ENCODE data around the gene ZNF423.

ZNF423 gene

DNA sequence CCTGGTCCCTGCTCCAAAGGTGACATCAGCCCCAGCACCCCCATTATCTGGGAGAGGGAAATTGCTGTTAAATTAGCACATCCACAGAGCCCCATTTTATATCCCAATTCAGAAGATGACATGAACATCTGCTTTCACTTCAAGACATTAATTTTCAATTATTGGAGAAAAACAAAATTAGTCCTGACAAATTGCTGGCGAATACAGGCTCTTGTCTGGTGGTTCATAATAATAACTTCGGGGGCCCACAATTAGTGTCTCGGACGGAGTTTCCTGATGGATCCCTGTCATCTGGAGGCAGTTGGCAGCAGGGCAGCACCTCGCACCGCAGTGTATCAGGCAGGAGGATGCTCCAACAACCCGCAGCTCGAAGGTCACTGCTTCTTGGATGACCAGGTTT is 7.4 kb downstream of the ZNF423 start:
- DNase-seq, result no peak

DNA sequence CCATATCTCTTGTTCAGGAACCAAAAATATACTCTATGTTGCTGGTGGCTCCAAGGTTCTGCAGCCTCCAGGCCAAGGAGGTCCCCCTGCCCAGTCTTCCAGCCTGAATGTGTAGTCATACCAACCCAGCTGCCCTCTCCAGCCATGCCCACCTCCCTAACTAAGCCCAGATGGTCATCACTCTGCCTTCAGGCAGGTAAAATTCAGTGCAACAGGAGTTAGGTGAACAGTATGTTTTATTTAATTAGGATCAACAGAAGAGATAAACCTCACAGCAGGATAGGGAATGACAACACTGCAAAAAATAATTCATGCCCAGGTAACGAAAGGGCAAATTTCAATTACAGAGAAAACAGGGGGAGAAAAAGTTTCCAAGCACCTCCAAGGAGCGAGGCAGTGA is 9.1 kb downstream of the ZNF423 start:
- DNase-seq, result no peak

DNA sequence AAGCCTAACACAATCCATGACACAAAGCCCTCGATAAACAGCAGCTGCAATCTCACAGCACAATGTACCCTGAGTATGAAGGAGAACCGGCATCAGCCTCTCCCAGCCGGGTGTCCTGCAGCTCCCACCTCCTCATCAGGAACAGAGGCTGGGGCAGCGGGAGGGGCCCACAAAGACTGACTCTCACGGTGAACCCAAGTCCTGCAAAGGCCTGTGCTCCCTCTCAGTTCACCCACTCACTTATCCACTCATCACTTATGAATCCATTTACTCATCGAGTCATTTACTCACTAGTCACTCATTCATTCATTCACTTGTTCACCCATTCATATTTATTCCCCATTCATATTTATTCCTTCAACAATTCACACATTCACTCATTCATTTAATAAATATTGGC is 11.6 kb downstream of the ZNF423 start:
- DNase-seq, result peak; percentile 38

DNA sequence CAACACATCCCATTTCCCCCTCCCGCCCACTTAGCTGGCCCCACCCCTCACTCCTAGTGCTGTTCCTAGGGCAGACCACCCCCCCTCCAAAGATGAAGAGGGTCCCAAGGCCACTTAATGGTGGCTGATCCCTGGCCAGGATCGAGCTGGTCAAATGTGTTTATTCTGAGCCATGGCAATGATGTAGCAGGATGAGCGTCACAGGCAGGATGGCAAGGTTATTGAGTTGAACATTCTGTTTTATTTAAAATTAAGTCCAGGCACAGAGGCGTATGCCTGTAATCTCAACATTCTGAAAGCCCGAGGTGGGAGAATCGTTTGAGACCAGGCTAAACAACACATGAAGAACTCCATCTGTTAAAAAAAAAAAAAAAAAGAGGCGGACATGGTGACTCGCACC is 12.2 kb downstream of the ZNF423 start:
- no peak for DNase-seq

DNA sequence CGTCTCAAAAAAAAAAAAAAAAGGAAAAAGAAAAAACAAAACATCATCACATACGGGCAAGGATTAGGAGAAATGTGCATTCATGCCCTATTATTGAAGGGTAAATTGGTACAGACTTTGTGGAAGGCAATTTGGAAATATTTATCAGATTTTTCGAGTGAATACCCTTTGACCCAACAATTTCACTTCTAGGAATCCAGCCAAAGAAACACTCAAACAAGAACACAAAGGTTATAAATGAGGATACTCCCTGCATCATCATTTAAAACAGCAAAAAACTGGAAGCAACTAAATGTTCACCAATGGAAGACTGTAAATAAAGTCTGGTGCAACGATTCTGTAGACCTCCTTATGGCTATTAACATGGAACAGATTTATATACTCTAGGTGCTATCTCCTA is 12.9 kb downstream of the ZNF423 start:
- no peak for DNase-seq

DNA sequence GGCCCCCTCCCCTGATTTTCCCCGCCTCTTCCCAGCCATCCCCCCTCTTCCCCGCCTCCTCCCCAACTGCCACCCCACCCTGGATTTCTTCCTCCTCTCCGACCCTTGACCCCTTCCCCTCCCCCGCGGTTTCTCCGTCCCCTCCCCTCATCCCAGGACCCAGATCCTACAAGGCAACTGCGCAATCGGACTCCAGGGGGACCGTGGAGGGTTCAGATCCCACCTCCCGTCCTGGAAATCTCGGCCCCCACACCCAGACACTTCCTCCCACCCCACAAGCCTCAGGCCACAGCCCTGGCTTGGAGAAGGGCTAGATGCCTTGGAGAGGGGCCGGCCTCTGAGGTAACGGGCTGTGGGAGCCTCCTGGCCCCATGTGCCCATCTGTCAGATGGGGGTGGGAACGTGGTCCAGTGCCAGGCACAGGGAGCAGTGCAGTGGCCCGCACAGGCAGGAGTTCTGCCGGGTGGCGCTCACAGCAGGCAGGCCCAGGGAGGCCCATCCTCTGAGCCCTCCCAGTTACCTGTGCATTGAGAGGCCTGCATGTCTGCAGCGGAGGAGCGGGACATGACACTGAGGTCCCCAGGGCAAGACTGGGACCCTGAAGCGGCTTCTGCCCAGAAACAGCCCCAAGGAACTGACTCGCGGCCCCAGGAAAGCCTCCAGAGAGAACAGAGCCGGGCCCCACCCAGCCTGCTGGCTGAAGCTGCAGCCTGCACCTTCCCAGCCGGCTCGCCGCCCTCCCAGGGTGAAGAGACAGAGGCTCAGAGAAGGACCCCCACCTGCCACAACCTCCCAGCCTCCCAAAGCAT is 16.7 kb downstream of the ZNF423 start:
- DNase-seq, result no peak

DNA sequence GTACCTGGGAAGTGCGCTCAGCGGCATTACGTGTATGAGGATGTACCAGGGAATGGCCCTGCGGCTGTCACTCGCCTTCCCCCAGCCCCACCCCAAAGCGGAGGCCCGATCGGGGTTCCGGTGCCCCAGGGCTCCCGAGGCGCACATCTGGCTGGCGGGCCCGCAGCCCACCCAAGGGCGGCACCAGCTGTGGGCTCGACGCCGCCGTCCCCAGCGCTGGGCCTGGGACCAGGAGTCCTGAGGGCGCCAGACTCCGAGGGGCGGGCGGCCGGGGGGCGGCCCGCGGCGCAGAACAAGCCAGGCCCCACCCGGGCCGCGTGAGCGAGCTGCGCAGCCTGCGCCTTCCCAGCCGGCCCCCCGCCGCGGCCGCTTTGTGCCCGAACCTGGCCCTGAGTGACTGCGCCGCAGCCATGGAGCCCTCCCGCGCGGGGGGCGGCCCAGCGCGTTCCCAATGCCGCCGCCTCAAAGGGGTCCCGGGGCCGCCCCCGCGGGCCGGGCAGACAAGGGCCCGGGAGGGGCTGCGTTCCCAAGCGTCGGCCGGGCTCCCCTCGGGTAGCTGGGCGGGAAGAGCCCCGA is 17.4 kb downstream of the ZNF423 start:
- no peak for DNase-seq

DNA sequence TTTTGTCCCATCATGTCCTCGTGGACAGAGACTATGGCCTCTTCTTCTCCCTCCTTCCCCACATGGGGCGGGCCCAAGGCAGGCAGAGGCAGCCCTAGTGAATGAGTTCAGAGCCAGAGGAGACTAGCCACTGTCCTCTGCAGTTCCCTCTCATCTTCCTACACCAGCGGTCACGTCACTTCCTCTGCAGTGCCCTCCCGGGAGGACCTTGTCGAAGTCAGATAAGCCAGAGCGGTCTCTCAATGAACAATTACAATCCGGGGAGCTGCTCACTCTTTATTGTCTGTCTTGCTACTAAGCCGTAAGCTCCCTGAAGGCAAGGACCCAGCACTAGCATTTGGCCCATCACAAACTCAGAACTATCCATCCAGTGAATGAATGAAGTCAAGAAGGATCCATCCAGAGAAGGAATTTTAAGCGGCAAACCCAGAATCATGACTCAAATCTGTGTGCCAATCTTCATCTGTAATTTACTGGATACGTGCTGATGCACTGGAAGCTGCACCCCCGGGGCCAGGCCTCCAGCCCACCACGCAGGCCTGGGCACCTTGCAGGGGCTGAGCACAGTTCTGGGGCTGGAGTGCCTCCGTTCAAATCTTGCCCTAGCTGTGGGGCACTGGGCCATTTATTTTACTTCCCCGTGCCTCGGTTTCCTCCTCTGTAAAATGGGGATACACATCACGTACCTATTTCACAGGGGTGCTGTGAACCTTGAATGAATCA is 18.1 kb downstream of the ZNF423 start:
- no peak for DNase-seq

DNA sequence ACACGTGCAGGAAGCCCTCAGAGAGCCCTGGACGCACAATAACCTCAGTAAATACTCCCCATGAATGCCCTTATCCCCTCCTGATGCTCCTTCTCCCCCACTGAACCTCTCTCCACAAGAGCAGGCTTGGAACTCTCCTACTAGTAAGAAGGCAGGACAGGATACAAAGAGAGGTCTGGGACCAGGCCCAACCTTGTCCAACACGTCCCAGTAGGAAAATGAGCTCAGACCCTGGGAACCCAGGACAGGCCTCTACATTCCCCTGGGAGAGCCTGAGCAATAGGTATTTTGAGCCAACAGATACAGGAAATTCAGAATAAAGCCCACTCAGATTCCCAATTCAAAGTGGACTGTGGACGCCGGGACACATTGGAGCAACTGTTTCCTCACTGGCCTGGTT is 19.2 kb downstream of the ZNF423 start:
- peak; percentile 38 for DNase-seq

DNA sequence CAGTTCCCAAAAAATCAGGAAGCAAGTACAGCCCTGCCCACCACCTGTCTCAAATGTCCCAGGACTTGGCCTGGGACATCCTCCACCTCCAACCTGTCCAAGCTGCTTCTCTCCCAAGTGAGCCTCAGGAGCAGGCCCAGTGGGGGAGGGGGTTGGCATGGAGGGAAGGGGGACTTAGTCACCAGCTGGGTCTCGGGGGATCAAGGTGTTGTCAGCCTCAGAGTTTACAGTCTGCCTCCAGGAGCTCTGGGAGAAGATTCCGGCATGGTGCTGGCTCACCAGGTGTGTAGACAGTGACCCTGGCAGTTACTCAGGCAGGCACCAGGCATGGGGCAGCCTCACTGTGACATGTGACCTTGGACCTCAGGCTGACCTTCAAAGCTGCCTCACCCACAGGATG is 19.7 kb downstream of the ZNF423 start:
- DNase-seq, result no peak

DNA sequence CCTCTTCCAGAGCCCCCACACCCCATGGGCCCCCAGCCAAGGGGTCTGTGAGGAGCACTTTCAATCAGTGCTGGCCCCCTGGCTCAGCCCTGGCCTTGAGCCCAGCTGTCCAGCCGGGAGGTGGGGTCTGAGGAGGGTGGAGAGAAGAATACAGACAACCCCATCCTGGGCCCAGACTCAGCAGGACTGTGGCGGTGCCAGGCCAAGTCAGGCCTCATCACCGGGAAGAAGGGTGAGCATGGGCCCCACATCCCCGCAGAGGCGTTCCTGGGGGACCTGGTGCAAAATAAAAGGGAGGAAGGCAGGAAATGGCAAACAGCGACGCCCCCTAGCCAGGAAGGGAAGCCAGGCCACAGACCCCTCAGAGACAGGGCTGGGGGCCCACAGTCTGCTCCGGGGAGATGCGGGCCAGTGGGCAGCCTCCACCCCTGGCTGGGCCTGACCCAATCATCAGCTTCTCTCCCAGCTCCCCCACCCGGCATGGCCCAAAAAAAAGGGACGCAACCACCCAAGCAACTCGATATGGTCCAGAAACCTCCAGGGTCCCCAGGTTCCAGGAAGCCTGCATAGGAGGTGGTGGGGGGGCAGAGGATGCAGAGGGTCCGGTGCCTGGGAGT is 20.6 kb downstream of the ZNF423 start:
- DNase-seq, result no peak

DNA sequence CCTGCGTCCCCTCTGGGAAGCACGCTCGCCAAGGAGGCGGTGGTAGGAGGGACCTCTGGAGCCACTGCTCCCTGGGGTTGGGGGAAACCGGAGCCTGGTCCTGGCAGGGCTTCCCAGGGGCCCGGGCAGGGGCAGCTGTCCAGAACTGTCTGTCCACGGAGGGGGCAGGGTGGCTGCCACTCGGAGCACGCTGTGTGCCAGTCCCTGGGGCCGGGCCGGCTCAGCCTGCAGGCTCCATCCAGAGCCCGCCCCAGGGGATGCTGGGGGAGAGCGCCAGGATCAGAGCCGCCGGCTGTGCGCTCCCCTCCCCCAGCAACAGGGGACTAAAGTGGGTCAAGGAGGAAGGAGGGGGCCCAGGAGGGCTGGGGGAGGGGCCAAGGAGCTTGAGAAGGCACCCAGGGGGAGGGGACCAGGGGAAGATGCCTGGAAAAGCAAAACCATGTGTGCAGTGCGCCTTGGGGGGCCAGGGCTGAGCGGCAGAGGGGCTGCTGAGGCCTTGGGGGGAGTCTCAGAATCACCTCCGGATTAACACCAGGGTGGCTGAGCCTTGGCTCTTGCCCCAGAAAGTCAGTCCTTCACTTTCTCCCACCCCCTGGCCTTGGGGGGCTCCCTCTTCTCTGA is 21.3 kb downstream of the ZNF423 start:
- DNase-seq, result peak; percentile 76

DNA sequence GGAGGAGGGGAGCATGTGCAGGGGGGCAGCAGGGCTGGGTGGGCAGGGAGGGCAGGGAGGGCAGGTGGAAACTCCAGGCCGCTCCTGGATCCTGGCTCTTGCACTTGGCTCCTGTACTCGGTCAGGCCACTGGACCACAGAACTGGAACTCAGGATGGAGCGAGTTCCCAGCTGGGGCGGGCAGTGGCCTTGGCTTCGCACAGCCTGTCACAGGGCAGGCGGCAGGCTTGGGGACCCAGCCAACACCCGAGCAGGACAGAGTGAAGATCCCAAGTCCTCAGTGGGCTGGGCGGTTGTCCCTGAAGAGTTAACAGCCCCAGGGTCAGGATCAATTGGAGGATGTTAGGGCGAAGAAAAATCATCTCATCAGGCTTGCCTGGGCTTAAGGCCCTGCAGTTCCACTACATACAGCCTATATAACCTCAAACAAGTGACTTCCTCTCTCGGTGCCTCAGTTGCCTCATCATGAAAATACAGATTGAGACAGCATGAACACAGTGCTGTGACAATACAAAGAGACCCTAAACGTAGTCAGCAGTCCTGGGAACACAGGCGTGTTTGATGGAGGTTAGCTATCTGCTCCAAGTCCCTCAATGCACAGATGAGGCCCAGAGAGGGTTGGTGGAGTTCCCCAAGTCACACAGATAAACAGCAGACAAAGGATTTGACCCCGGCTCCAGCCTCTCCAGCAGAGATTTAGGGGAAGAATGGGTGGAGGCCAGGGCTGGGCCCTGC is 21.9 kb downstream of the ZNF423 start:
- no peak for DNase-seq

DNA sequence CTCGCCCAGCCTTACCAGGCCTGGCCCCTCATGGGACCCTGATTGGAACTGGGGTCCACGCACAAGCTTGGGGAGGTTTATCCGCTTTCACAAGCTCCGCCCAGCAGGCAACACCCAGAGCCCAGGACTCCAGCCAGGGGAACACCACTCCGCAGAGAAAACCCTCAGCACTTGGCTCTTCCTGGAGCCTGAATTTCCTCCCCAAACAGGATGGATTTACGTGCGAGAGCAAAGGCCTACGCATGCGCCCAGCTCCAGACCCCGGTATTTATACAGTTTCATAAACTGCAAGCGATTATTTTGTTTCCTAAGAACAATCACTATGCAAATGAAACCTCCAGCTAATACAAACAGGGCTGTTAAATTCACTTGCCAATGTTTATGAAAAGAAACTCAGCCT is 22.8 kb downstream of the ZNF423 start:
- no peak for DNase-seq

DNA sequence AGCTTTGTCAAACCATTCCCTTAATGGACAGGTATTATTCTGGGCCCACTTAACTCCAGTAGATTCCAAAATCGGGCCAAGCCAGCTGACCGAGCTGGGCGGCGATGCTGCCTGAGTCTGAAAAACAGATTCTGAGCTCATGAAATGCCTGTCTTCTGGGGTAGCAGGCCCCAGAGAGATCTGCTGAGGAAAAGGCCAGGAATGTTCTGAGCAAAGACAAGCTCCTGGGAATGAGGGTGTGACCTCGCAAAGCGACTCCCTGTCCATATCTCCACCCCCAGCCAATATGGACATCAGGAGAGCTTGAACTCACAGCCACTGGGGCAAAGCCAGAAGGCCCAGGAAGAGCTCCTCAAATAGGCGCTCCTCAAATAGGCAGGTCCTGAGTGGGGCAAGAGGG is 23.7 kb downstream of the ZNF423 start:
- DNase-seq, result peak; percentile 62

DNA sequence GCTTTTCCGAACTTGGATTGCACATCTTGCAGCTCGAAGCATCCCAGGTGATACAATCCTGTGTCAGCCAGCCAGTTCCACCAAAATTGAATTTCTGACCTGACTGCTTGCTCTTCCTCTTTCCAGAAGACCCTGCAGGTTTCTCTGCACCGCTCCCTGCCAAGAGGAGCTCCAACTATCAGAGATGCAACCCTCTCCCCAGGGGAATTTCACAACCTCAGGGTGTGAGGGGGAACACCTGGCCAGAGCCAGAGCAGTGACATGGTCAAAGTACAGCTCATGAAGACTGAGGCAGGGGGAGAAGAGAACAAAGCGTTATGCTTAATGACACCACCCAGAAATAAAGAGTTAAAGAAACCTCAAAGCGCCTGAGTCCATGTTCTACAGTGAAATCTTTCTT is 25.0 kb downstream of the ZNF423 start:
- DNase-seq, result no peak

DNA sequence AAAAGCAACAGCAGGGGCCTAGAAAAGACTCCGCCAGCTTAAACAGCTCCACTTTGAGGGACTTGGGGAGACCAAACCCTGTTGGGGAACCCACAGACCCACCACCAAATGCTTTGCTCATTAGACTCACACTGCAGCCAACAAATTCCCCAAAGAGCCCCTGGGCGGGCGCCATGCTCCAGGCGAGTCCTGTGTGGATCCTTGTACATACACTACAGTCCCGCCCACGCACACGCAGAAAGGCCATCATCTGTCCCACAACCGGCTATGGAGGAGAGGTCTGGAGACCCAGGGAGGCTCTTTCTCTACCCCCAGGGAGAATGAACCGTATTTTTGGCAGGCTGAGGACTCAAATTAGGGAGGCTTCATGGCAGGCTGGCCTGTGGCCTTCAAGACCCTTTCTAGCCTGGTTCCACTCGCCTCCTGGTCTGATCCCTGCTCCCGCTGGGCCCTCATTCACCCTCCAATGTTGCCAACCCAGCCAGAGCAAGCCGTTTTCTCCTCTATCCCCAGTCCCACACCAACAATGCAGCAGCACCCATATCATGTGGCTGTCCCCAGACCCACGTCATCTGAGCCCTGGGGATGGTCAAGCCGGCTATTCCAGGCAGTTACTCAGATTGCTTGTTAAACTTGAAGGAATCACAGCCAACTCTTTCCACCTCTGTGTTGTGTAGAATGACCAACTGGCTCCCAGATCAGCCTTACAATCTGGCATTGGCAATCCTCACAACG is 27.2 kb downstream of the ZNF423 start:
- no peak for DNase-seq

DNA sequence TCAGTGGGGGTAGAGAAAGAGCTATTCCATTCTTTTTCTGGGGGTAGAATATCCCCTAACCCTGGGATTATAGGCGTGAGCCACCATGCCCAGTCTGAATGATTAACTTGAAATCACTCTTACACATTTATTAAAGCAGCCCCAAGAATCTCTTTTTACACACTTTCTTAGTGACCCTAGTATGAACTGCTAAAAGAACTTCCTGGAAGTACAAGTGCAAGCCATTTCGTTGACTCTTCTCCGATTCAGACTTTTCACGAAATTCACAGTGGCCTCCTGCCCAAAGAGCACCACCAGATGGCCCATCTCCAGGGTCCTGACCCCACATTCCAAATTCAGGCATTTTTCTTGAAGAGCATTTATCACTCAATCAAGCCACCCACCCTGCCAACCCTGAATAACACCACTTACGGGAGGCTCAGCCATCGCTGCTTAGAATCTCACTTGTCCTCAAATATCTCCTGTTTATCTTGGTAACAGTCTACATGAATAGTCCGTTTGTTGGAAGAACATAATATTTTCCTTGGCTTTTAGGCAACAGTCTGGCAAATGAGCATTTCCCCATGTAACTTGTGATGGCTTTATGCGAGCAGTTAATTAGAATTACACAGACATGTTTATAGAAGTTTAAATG is 28.0 kb downstream of the ZNF423 start:
- no peak for DNase-seq

DNA sequence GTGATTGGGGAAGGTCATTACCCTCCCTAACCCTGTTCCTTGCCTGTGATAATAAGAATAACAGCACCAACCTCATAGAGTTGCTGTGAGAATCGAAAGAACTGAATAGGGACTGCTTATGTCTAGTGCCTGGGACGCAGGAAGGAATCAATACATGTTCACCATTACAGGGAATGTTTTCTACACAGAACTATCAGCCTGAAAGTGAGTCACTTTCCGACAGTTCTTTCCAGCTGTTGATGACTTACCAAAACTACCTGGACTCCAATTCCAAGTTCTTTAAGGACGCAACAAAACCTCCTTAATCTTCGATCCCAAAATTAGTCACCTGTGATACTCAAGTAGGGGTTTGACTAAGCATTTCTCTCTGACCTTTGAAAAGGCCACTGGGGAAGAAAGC is 29.4 kb downstream of the ZNF423 start:
- no peak for DNase-seq

DNA sequence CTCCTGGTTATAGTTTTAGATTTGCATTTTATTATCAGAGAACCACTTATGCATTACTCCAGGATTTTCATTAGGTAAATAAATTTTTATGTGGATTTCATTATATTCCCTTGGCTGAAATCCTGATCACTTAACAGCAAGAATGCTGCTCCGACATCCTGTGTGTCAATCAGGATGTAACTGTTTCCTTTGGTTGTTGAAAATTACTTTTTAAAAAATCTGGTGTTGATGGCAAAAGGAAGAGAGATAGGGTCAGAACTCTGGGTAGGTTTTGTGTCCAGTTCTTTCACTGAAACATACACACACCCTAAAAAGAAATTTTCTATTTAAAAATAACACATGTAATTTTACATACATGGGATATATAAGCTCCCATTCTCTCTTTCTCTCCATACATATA is 30.9 kb downstream of the ZNF423 start:
- no peak for DNase-seq

DNA sequence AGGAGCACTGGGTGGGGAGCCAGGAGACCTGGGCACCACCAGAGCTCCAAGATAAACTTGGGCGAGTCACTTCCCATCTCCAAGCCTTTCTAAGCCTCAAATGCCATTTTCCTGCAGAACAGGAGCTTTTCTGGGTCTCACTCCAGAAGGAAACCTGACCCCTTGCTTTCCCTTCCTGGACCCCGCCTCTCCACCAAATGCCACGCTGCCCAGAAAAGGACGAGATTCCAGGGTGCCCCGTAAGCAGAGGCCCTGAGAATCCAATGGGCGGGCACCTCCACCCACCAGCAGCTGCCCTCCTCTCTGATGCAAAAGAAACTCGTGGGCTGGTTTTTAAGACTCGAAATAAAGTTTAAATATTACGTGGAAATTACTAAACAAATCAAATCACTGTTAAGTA is 31.3 kb downstream of the ZNF423 start:
- DNase-seq, result peak; percentile 22

All from fibroblast of skin of back (primary cell).